ENCODE results near the gene CDH23.

DNA sequence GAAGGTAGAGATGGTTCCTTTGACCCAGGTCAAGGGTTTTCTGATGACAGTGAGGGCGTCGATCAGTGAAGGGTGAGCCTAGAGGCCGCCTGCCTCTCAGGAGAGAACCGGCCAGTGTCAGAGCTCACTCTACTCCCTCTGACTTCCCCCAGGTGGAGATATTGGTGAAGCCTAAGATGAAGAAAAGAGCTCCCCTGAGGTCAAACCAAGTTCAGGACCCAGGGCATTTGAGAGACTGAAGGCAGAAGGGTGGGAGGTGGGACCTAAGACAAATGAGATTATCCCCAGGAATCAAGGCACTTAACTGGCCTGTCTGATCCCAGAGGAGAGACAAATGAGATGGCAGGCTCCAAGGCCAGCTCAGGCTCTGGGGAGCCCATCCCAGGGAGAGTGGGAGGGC, 104.7 kb downstream of the CDH23 start:
- TF ChIP-seq CTCF (IDR thresholded peaks at IDR 0.05; ENCODE audit: low read depth, low read length, poor library complexity, severe bottlenecking), result no peak
- TF ChIP-seq EZH2phosphoT487 (IDR thresholded peaks at IDR 0.05; ENCODE audit: borderline replicate concordance, low read length), result no peak
